Adrenal gland (tissue), 12 donors: Measurements from ENCODE around the gene NOL4L. TPM values are rescaled to one million over a fixed set of nuclear protein-coding genes. Genes with fewer than 3 reads are reported as not detected.

ENCODE experiments used
- DNase-seq, 7 donors: peaks; one replicate each; pipeline ENCODE4 v3.0.0-alpha.2; 2019 to 2020
- H3K27ac ChIP-seq, 5 donors: fragments of 200-600 bp; sonication (generic) in 4 of 5; 1 replicate in 3 of 5; 2 replicates in 2 of 5; pipeline versions ENCODE4 v1.5.1 to v1.8.0; 2016 to 2020; ENCODE audit warnings: mild to moderate bottlenecking in 1 of 5
- H3K27me3 ChIP-seq: fragments of 200-600 bp; 2 replicates; pipeline ENCODE4 v1.8.0; 2021
- H3K36me3 ChIP-seq, 2 donors: fragments of 200-600 bp; replicated peaks in 1 of 2; 1 replicate in 1 of 2; 2 replicates in 1 of 2; pipeline versions ENCODE4 v1.5.1 to v1.8.0; 2018 to 2022
- H3K4me1 ChIP-seq, 2 donors: fragments of 200-600 bp; replicated peaks in 1 of 2; 1 replicate in 1 of 2; 2 replicates in 1 of 2; pipeline versions ENCODE4 v1.5.1 to v1.8.0; 2018 to 2021
- H3K4me3 ChIP-seq, 4 donors: fragments of 200-600 bp; sonication (generic) in 3 of 4; one replicate each; pipeline ENCODE4 v1.5.1; 2016 to 2018
- H3K9me3 ChIP-seq, 3 donors: fragments of 200-600 bp; sonication (generic) in 1 of 3; replicated peaks in 1 of 3; 1 replicate in 2 of 3; 2 replicates in 1 of 3; pipeline versions ENCODE4 v1.5.1 to v1.8.0; 2016 to 2021
- CTCF ChIP-seq, 6 experiments: fragments of 450-650 bp in 4 of 6; fragments of 200-600 bp in 2 of 6; sonication (generic) in 1 of 6; IDR thresholded peaks; 1 replicate in 5 of 6; 2 replicates in 1 of 6; pipeline versions ENCODE4 v1.5.1 to v1.8.0; 2016 to 2021; ENCODE audit warnings: antibody characterized with exemption in 6 of 6, mild to moderate bottlenecking in 2 of 6, moderate library complexity in 1 of 6
- POLR2A ChIP-seq, 2 donors: fragments of 450-650 bp; IDR thresholded peaks; one replicate each; pipeline ENCODE4 v1.6.1; 2017; ENCODE audit warnings: antibody characterized with exemption in 2 of 2, mild to moderate bottlenecking in 2 of 2, moderate library complexity in 1 of 2
- WGBS, 4 donors: extraction: QIAGEN DNeasy Blood & Tissue Kit in 2 of 4; methylation state at CpG; one replicate each; pipeline versions ENCODE4 v1.1.5 to v1.1.7; 2013 to 2017; 5-methylcytosine and 5-hydroxymethylcytosine counted together
- intact Hi-C, 2 donors: fragments of 100-400 bp; cut with DNase I; formaldehyde crosslinking; loops; one replicate each; pipeline versions ENCODE4 v1.14.1 to v1.15.0; 2022 to 2023
- polyA plus RNA-seq, 3 donors: library from polyadenylated mRNA; stranded (reverse); fragments of 200-250 nt in 2 of 3; fragments of 350-450 nt in 1 of 3; fragmentation: Illumina TruSeq in 1 of 3; extraction: RNeasy Lipid Tissue Mini Kit (QIAGEN cat#74804) in 1 of 3; gene quantifications; one replicate each; pipeline ENCODE4 v1.2.3, GENCODE V29; 2013 to 2014
- total RNA-seq, 9 donors: library from RNA; depleted of rRNA in 4 of 9; stranded (reverse); fragments of >200 nt in 4 of 9; fragments of 120-200 nt in 1 of 9; fragmentation: NEBNext Ultra II Directional in 1 of 9; extraction: Animal tissue kit (Norgen Biotek cat#: 25700) in 1 of 9; gene quantifications; one replicate each; pipeline versions ENCODE4 v1.1.0 to v1.2.4, GENCODE V29; 2013 to 2023
- donor health status: healthy with polysubstance abuse.
- donor health status: Bipolar disorder and iron deficiency.
- donor health status: DM: yes; HTN: yes; CAD: no.
- donor health status: DM: no; HTN: no; CAD: no.
- donor health status: DM: no; HTN: no; CAD: no.
- donor health status: DM: yes; HTN: yes; CAD: no.

Gene NOL4L
- total and polyA plus RNA-seq, 12 donors, result 6.4 to 30.4 (median 15.7) TPM

- Histone ChIP-seq H3K27ac (peak overlapping the region in 1 of 5 donors; percentile 86), H3K36me3 (no peaks in the 10 kb centered on the region), H3K4me3 (no peak overlapping the region), H3K4me1 (peaks cover 46 to 76% of the 10 kb centered on the region in 2 donors), H3K9me3 (no peaks in the 10 kb centered on the region), H3K27me3 (no peaks in the 10 kb centered on the region)
- intact Hi-C loops, result no loop called here
- TF ChIP-seq CTCF (IDR thresholded peaks at IDR 0.05), result no peak
- no peak for TF ChIP-seq POLR2A (IDR thresholded peaks at IDR 0.05)
- 89 to 94% (median 91%) methylated on average over 5 of the region's 5 CpGs for WGBS, 4 donors
- DNase-seq, result peak in 2 of 7 donors; percentile 6
Measured at GRCh38 chr20:32479012-32479411, 106.1 kb downstream of the NOL4L start.

GRCh38 chr20:32478576-32478975, 106.6 kb downstream of the NOL4L start:
- H3K9me3 ChIP-seq, result no peaks in the 10 kb centered on the region
- TF ChIP-seq POLR2A (IDR thresholded peaks at IDR 0.05) (no peak), CTCF (IDR thresholded peaks at IDR 0.05) (no peak)
- intact Hi-C loops, result no loop called here
- DNase-seq, result no peak
- H3K27me3 ChIP-seq, result no peaks in the 10 kb centered on the region
- 88 to 91% (median 90%) methylated on average over 7 of the region's 7 CpGs for WGBS, 4 donors
- H3K4me1 ChIP-seq, result peaks cover 48 to 81% of the 10 kb centered on the region in 2 donors
- H3K36me3 ChIP-seq, result no peaks in the 10 kb centered on the region
- peak overlapping the region in 2 of 5 donors; percentile 86 to 92 for H3K27ac ChIP-seq
- no peak overlapping the region for H3K4me3 ChIP-seq

GRCh38 chr20:32477594-32478512, 107.3 kb downstream of the NOL4L start:
- Histone ChIP-seq H3K27ac (peak overlapping the region in 2 of 5 donors; percentile 86 to 92), H3K9me3 (no peaks in the 10 kb centered on the region), H3K36me3 (no peaks in the 10 kb centered on the region), H3K27me3 (no peaks in the 10 kb centered on the region), H3K4me3 (no peak overlapping the region), H3K4me1 (peaks cover 55 to 88% of the 10 kb centered on the region in 2 donors)
- DNase-seq, result peak in 6 of 7 donors; percentile 59 to 84 (median 71)
- intact Hi-C loops, result no loop called here
- TF ChIP-seq CTCF (IDR thresholded peaks at IDR 0.05) (no peak), POLR2A (IDR thresholded peaks at IDR 0.05) (no peak)
- WGBS, 4 donors, result 58 to 78% (median 64%) methylated on average over 9 to 11 of the region's 11 CpGs

- no peaks in the 10 kb centered on the region for H3K9me3 ChIP-seq
- H3K4me1 ChIP-seq, result peaks cover 46 to 92% of the 10 kb centered on the region in 2 donors
- peak overlapping the region in 4 of 5 donors; percentile 74 to 92 (median 82) for H3K27ac ChIP-seq
- TF ChIP-seq CTCF (IDR thresholded peaks at IDR 0.05) (no peak), POLR2A (IDR thresholded peaks at IDR 0.05) (no peak)
- peak in 1 of 7 donors; percentile 26 for DNase-seq
- 55 to 74% (median 68%) methylated on average over 16 to 22 of the region's 22 CpGs for WGBS, 4 donors
- intact Hi-C loops, result no loop called here
- no peaks in the 10 kb centered on the region for H3K27me3 ChIP-seq
- no peak overlapping the region for H3K4me3 ChIP-seq
- H3K36me3 ChIP-seq, result peaks cover 0 to 9% of the 10 kb centered on the region in 2 donors
Measured at GRCh38 chr20:32476684-32477593, 108.2 kb downstream of the NOL4L start.
